GM21619 (cell line): ENCODE data around the gene DIS3L2.
"Not testable (repeated sequence)": the region's sequence is repeated elsewhere in the genome, so short reads cannot be mapped to it uniquely, and the experiment has no call there.

Source experiments
- ATAC-seq: cut with Tn5 transposase; IDR thresholded peaks from one replicate; pipeline ENCODE4 v1.9.1; 2021; ENCODE audit not compliant: unreplicated experiment

The DIS3L2 gene

GRCh38 chr2:232364806-232365594, 403.5 kb downstream of the DIS3L2 start:
- not testable (repeated sequence) for ATAC-seq

- ATAC-seq: no peak
Observed at GRCh38 chr2:232365621-232366321, 404.3 kb downstream of the DIS3L2 start.

- not testable (repeated sequence) for ATAC-seq
Observed at GRCh38 chr2:232366461-232366860, 404.9 kb downstream of the DIS3L2 start.

DNA sequence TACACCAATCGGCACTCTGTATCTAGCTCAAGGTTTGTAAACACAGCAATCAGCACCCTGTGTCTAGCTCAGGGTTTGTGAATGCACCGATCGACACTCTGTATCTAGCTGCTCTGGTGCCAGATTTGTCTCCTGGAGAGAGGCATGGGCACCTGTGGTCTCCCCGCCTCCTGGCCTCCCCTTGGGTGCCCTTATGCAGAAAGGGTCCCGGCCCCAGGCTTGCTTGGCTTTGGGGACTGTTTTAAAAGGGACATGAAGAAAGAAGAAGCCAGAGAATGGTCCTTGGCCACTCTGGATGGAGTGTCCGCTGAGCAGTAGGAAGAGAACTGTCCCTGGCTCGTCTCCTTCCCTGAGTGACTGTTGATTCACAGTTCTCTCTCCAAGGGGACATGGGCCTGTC, 405.5 kb downstream of the DIS3L2 start:
- ATAC-seq: no peak

GRCh38 chr2:232367591-232368233, 406.2 kb downstream of the DIS3L2 start:
- ATAC-seq: no peak

DNA sequence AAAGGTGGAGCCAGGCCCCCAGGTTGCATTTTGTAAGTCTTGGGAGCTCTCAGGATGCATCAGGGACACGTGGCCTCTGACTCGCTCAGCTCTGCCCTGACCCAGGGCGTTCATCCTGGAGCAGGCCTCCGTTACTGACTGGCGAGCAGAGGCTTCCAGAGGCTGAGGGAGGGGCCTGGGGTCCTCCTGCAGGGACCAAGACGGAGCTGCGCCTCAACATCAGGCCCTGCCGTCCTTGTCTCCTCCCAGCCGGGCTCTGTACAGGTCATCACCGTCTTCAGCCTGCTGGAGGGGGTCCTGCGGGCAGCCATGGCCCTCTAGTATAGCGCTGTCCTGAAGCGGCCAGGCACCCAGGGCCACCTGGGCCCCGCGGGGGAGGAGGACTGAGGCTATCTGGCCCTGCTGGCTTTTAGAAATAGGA, 406.8 kb downstream of the DIS3L2 start:
- ATAC-seq: no peak

GRCh38 chr2:232369126-232369951, 407.8 kb downstream of the DIS3L2 start:
- no peak for ATAC-seq

- not testable (repeated sequence) for ATAC-seq
Observed at GRCh38 chr2:232370007-232370406, 408.5 kb downstream of the DIS3L2 start.

DNA sequence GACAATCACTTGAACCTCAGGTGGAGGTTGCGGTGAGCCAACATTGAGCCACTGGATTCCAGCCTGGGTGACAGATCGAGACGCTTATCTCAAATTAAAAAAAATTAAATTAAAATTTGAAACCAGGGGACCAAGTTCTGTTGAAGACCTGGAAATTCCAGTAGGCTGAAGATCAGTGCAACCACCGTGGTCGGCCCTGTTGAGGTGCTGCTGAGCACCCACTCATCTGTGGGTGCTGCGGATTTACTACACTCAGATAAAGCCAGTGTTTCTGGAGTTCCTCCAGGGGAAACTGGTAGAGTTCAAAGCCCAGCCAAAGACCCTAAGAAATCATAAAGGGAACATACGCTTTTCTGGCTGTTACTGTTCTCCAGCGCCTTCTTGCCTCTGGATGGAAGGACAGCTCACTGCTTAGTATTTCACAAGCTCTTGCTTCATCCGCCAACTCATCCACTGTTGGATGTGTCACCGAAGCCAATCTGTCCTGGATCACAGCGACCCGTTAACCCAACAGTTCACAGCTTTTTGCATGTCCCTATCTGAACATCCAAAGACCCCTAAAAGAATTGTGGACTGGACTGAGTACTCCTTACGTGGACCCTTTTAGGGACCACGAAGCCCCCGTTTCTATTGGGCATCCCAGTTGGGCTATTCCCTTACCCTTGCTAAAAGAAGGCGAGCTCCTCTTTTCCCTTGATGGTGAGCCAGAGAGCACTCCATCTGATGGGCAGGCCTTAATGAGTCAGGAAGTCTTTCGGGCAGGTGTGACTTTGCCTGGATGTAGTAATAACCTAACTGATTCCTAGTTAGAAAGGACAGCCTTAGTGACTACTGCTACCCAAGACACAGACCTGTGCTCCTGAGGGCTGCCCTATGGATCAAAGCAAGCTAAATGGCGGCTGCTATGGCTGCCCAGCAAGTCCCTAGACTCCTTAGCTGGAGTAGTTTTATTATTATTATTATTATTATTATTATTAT, 411.0 kb downstream of the DIS3L2 start:
- ATAC-seq: no peak

DNA sequence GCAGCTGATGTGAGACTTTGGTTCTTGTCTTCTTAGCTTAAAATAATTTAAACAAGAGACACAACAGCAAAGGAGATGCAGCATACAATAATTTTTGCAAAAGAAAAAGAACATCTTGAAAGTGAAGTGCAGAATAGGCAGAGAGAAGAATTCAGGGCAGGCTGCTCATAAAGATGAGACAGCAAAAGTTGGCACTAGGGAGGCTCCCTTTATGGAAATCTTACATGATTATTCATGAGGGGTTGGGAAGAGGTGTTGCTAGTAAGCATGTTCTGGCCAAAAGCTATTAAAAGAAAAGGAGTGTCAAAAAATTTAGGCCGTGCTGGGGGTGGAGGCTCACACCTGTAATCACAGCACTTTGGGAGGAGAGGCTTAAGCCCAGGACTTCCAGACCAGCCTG, 412.8 kb downstream of the DIS3L2 start:
- no peak for ATAC-seq

- no peak for ATAC-seq
Observed at GRCh38 chr2:232375164-232375563, 413.7 kb downstream of the DIS3L2 start.

- ATAC-seq: no peak
Observed at GRCh38 chr2:232376260-232376659, 414.7 kb downstream of the DIS3L2 start.

DNA sequence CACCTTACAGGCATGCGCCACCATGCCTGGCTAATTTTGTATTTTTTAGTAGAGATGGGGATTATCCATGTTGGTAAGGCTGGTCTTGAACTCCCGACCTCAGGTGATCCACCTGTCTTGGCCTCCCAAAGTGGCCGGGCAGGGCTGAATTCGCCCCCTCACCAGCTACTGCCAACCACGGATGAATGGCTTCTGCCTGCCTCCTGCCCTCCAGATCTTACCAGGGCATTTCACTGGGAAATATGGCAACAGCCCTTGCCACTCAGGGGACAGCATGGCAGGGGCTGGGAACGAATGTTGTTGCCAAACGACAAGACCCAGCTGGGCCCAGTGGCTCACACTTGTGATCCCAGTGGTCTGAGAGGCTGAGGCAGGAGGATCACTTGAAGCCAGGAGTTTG, 415.2 kb downstream of the DIS3L2 start:
- ATAC-seq: no peak

DNA sequence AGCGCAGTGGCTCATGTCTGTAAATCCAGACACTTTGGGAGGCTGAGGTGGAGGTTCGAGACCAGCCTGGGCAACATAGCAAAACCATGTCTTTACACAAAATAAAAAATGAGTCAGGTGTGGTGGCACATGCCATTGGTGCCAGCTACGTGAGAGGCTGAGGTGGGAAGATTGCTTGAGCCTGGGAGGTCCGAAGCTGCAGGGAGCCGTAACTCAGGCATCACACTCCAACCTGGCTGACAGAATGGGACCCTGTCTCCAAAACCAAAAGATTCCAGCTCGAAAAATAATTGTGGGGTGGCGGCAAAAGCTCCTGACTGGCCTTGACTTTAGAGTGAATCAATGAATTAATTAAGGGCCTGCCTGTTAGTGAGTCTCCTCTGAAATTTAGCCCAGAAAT, 415.8 kb downstream of the DIS3L2 start:
- no peak for ATAC-seq

- no peak for ATAC-seq
Observed at GRCh38 chr2:232377841-232378734, 416.6 kb downstream of the DIS3L2 start.

DNA sequence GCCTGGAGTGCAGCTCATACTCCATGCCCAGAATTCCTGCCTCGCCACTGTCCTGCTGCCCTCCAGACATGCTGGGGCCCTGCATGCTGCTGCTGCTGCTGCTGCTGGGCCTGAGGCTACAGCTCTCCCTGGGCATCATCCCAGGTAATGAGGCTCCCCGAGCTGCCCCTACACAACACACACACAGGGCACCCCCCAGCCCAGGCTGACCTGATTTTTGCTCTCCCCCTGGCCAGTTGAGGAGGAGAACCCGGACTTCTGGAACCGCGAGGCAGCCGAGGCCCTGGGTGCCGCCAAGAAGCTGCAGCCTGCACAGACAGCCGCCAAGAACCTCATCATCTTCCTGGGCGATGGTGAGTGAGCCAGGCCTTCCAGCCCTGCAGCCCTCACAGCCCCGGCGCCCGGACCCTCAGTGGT, 417.2 kb downstream of the DIS3L2 start, which contains the start of gene ALPP:
Gene ALPP, plus strand, starts transcription at position 17 of the 417 bp plus-strand sequence. Its CDS starts 52 bp downstream, at position 69.
- ATAC-seq: not testable (repeated sequence)

- not testable (repeated sequence) for ATAC-seq
Observed at GRCh38 chr2:232379610-232380590, 418.4 kb downstream of the DIS3L2 start.
